RPMI8226 (cell line): ENCODE data around the gene ERICH6.
A peak's percentile ranks its signal among the peaks of the same experiment; 100 is the strongest.

Experiments used
- DNase-seq: peaks from one replicate; pipeline ENCODE4 v3.0.0-alpha.2; 2015

The ERICH6 gene

DNA sequence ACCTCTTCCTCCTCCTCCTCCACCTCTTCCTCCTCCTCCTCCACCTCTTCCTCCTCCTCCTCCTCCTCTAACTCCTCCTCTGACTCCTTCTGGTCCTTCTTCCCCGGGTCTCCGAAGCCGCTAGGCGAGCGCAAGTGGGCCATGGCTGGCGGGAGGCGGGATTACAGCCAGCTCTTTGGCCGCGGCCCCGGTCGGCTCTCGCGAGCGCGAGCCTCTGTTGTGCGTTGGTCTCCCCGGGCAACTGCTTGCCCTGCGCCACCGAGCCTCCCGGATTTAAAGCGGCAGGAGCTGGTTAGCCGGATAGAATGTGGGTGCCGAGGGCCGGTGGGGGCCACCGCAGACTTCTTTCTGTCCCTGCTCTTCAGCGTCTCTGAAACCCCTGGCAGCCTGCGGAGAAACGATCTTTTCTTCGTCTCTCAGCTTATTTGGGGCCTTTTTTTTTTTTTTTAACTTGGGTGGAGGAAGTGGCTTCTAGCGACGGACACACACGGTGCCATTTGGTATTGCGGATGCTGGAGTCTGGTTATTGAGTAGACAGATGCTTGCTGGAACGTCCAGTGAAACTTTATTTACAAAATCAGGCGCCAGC lies at the start of gene ERICH6:
TSS of gene ERICH6 (minus strand) at position 165 of the 589 bp plus-strand sequence. CDS start at position 143, 22 bp downstream.
- DNase-seq, result peak; percentile 99

DNA sequence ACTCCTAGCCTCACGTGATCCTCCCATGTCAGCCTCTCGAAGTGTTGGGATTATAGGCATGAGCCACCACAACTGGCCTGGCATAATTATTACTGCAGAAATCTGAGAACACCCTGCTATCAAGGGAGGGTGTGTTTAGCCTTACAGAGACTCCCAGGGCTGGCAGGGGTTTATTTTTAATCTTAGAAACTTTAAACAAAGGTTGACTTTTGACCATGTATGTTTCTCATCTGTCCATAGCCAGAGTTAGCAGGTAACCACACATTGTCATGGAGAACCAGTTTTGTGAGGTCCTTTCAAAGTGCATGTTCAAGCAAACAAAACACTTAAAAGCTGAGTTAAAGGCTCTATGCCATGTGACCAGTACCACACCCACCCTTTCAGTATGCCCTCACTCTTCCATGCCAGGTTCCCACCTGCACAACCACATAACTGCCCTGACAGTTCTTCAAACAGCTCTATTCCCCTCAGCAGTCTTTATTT lies 48.1 kb upstream of the ERICH6 start:
- DNase-seq, result no peak

DNA sequence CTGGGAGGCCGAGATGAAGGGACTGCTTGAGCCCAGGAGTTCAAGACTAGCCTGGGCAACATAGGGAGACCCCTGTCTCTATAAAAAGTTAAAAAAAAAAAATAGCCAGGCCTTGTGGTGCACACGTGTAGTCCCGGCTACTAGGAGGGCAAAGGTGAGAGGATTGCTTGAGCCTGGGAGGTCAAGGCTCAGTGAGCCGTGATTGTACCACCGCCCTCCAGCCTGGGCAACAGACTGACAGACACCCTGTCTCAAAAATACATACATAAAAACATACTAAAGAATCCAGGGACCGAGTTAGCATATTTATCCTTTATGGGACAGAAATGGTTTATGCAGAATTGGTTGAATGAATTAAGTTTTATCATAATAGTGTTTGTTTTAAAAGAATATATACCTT lies 45.5 kb upstream of the ERICH6 start:
- DNase-seq, result no peak

DNA sequence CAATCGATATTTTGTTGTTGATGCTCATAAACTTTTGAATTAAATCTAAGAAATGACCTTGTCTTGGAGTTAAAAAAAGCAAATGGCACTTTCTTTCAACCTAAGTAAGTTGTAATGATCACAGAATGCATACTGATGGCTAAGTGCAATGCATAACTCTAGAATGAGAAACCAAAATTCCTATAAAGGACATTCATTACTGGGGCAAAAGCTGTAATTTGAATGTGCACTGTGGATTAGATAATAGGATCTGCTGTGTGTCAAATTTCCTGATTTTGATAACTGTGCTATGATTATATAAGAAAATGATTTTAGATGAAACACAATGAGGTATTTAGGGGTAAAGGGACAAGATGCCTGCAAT lies 44.9 kb upstream of the ERICH6 start:
- DNase-seq, result no peak

DNA sequence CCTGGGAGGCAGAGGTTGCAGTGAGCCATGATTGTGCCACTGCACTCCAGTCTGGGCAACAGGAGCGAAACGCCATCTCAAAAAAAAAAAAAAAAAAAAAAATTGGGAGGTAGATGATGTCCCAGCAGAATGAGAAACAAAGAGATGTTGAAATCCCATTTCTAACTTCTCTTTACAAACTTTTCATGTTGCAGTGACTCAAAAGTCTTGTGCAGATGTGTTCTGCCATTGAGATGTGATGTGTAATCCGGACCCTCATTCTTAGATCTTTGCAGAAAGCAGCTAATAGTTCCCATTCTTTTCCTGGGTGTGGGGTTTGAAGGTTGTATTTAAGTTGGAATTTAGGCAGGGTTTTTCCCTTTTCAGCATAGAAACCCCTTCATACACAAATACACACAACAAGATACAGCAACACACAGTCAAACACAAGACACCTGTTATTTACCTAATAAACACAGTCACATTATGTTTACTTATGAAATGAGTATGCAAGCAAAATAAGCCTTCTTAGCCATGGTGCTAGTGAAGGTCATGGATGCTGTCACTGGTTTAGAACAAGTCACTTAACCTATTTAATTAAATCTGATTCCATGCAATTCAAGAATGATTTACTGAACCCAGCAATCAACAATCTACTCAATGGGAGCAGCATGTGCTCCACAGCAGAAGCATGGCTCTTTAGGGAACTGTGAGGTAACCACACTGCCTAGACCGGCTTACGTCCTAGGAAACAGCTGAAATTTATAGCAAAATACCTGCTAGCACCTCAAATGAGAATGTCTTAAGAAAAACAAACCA lies 44.4 kb upstream of the ERICH6 start:
- no peak for DNase-seq

DNA sequence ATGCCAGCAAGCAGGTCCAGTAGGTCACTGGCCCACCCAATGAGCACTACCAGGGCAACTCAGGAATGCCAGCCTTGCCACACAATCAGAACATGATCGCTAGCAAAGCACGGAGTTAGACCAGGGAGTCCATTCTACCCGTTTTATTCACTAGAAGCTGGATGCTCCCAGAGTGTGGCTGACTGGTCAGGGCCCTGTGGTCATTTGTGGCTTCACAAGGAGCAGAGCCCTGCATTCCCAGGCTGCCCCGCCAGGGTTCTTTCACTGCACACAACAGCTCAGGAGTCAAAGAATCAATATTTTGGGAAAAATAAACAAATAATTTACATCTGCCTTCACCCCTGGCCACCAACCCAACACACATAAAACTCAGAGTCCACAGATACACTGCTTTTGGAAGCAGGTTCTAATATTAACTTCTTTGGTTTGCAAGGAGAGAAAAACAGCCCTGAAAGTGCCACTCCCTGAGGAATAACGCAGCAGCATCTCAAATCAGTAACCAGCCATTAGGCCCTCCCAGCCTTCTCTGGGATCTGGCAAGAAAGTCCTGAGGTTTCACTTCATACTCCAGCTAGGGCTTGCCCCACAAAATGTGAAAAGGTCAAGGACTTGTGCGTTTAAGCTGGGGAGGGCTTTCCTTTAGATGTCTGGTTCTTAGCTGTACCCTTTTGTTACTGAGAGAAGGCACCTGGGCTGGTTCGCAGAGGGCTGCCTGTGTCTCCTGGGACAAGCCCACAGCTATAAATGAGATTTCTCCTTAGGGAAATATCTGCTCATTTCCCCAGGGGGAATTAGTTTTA lies 43.3 kb upstream of the ERICH6 start:
- DNase-seq, result no peak

DNA sequence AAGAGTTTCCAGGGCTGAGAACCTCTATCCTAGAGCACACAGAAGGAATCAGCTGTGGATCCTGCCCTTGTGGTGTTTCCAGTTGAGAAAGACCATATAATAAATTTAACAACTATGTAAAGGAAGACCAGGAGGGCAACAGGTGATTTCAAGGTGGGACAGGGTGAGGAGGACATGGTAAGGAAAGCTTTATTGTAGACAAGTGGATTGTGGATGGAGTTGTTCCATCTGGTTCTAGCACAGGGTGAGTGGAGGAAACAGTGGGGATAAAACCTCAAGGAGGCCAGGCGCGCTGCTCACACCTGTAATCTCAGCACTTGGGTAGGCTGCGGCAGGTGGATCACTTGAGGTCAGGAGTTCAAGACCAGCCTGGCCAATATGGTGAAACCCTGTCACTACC lies 42.1 kb upstream of the ERICH6 start:
- DNase-seq, result no peak

DNA sequence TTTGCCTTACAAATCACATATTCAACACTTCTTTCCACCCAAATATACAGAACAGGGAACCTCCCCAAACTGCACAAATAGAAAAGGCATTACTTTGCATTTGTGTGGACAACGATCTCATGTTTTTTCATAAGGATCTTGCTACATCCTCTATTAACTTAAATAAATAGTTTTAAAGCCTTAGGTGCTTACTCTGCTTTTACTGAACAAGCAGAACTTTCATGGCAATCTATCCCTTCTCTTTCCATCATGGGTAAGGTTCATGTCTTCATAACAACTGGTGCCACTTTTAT lies 41.1 kb upstream of the ERICH6 start:
- no peak for DNase-seq

DNA sequence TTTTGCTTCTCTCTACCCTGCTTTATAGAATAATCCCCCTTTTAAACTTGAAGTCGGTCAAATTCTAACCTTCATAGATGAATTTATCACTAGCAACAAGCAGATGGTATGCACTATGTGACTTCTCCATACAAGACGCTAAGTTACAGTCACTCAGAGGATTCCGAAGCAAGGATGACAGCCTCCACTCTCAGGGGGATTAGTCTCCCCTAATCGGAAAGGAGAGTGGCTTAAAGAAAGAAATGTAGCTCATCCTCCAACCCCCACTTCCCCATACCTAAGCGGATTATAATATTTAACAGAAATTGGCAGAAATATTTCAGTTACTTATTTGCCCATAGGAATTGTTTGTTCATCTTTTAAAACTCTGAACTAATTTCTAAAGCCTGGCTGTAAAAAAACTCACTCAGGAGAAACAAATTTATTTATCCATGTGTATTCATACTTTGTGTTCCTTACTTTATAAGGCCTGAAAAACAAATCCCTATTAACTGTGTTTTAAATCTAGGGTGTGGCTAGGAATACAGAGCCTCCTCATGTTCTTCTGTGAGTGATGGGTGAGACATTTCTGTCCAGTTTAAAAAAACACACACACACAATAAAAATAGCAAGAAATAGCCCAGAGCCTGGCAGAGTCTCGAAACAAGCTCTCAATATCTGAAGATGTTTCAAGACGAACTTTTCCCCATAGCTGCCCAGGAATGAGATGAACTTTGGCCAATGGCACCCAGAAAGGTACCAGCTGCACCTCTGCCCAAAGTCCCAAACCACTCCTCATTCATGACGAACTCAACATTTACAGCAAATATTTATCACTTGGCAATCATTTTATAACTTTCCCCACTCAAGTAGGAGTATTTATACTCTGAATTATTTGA lies 40.6 kb upstream of the ERICH6 start:
- DNase-seq, result no peak

DNA sequence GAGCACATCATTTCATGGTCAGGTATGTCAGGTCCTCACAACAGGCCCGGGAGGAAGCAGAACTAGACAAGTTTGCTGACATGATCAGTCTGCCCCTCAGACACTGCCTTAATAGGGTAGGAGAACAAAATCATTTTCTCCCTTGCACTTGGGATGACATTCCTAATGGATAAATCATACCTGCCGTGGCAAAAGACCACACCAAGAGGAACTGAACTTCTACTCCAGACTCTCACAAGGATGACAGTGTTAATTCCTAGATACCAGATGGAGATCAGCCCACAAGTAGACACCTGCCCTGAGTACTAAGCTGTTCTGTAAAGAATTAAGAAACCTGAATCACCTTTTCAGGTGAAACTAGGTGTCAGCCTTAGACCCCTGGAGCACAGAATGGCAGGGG lies 39.8 kb upstream of the ERICH6 start:
- no peak for DNase-seq

DNA sequence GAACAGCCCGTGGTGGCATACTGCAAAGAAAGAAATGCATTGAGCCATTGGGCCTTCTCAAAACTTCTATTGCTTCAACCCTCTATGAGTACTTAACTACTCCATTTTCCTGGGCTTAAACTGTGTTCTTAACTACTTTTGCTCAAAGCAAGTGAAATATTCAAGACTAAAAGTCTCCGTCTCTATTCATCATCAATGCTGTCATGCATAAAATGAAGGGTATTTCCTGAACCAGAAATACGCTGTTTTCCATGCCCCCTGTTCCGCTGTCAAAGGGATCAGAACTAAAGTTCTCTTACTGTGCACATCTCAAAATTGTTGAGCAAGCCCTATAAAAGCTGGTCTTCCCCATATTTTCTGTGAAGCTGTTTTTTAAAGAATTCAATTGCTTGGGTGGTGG lies 39.0 kb upstream of the ERICH6 start:
- no peak for DNase-seq

DNA sequence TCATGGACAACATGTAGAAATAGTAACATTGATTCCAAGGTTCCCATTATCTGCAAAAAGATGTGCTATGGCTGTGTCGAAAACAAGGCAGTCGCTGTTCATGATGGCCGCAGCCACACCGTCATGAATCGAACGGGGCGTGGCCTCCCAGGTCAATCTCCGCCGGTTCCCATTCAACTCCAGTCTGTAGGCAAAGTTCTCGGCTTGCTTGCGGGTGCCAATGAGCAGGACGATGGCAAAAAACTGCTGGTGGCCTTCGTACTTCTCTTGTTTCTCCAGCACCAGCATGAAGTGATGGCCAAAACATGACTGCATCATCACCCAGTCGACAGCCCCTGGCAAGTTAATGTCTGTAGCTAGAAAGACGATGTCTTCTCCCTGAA lies 38.4 kb upstream of the ERICH6 start:
- no peak for DNase-seq

DNA sequence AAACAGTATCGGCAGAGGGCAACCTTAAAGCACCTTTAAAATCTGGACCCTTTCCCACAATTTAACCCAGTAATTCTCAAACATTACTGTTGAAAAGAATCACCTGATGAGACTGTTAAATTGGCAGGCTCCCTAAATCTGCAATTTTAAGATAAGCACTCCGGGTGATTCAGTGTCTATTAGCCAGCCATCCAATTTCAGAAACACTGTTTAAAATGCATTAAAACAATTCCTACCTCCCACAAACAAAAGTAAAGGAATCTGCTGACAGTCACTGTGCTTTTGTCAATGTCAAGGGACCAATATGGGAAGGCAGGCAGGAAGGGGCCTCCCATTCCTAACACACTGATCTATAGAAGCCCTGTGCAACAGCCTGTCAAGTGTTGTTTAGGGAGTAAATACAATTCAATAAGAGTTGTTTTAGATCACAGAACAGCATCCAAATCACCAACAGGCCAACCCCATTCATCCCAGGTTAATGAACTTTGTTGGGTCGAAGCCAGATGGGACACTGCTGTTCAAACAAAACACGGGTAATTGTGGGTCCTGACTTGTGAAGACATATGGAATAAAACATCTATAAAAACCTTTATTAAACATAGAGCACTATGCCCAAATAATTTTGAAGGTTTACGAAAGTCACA lies 37.9 kb upstream of the ERICH6 start:
- DNase-seq, result no peak

DNA sequence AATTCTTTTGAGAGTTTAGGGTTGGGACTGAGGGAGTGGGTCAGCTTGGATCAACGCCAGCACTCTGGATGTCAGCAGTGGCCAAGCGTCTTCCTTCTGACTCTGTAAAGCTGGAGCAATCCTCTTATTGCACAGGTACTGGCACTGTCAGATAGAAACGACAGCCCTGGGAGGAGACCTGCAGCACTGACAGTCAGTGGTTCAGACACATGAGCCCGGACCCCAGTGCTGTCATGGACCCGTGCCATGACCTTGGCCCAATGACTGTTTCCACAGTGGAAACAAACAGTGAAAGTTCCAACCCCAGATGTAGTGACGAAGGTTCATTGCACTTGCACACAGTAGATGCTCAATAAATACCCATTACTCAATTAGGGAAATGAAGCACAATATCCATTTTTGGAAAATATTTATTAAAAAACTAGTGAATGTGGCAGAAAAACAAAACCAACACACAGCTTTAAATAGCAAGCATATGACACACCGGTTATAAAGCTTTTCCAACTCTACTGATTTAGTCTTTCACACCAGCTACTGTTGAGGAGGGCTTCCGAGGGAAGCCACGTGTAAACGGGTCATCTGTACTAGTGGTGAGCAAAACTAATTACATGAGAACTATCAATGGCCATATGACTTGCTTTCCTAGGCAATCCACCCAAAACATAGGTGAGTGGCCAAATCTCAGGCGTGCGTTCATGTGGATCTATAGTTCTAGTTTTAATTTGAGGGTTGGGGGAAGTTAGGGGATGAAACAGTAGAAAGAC lies 37.2 kb upstream of the ERICH6 start:
- DNase-seq, result no peak

DNA sequence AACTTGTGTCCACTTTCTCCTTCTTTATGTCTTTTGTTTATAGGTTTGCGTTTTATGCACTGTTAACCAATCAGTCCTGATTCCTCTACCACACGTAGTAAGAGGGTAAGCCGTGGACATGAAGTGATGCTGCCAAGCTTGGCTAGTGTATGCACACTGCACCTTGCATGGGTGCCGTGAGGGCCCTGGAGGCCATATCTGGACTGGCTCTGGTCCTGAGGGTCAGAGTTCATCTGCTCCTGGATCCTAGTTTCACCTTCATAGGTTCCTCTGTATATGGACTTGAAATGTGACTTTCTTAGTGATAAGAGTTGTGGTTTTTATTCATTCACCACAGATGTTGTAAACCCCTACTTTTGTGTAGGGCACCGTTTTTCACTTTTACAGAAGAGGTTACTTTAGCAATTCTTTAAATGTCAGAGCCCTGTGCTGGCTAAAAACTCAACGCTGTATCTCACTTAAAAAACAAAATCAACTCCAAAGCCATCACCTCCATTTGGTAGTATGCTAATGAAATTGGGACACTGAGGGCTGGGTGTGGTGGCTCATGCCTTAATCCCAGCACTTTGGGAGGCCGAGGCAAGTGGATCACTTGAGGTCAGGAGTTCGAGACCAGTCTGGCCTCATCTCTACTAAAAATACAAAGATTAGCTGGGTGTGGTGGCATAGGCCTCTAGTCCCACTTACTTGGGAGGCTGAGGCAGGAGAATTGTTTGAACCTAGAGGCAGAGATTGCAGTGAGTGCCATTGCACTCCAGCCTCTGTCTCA lies 36.3 kb upstream of the ERICH6 start:
- DNase-seq, result no peak

DNA sequence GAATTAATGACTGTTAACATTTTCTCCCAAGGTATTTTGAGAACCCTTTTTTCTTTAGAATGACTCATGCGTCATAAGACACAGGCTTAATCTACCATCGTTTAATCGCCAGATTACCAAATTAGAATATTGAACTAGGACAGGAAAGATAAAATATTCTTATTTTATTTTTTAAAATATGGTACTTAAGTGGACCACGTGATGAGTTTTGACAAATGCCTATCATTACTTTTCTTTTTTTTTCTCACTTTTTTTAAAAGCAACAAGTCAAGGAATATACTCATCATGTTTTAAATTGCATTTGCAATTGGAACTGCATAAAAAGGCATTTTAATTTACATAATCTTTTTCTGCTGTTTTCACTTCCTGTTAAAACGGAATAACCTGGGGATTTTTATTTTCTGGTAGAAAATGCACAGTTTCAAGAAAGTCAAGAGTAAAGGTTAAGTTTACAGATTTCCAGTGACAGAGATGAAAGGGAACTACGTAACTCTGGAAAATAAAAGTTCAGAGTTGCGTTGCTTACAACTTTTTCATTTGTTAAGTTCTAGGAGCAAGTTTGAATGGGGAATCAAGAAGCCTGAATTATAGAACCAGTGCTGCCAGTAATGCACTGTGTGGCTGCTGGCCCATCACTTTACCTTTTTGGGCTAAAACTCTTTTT lies 35.6 kb upstream of the ERICH6 start:
- DNase-seq, result no peak

DNA sequence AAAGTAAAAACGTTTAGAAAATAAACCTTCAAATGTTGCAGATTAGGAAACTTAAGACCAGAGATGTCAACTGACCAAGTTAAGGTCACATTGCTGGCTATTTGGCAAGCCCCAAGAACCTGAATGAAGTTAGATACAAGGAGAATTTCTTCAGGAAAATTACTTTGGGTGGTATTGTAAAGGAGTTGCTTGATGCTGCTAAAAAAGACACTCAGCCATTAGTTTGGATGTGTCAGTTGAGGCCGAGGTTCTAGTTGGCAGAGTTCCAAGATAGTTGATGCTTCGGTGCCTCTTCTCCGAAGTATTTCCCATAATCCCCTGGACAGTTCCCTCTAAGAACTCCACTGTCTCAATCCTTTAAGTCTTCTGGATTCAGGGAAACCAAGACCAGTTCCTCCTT lies 35.0 kb upstream of the ERICH6 start:
- no peak for DNase-seq

DNA sequence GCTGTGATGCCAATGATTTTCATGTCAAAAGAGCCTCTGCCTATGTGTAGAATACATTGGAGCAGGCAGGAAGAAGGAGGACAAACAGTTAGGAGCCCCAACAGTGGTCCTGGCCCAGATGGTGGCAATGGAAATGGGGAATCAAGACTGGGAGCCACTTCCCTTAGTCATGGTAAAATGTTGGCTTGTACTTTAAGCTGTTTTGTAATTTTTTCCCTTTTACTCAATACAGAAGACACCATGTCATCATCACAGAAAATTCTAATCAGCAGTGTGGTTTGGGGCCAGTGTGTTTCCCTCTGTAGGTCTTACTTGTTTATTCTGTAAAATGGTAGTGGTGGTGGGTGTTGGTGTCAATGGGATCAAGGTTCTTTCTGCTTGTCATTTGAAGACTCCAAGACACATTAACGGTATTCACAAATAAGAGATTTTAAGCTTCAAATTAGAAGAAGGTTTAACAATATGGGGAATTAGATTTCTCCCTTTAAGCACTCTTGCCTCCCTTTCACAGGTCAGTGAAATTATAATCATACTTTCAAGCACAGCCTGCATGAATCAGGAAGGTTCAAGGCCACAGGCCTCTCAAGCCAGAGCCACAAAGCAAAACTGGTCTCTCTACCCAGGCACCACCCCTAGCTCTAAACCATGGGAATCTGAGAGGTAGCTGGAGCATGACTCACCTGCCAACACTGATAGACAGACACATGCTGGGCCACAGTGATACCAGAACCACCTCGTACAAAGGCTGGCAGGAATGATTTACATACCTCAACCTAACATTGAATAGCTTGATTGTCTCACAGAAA lies 34.4 kb upstream of the ERICH6 start:
- DNase-seq, result no peak
